ENCODE results near the gene TBC1D22B.

The TBC1D22B gene

GRCh38 chr6:37282371-37282770 is 24.8 kb downstream of the TBC1D22B start:
- Histone ChIP-seq H2AFZ (ENCODE audit: low read depth, low read length) (no peak overlapping the region), H2BK120ac (ENCODE audit: low read depth, low read length) (no peak overlapping the region), H3K27ac (ENCODE audit: low read length, poor library complexity, severe bottlenecking) (no peak overlapping the region), H3K18ac (ENCODE audit: low read depth in 1 of 2, low read length in 2 of 2) (no peak overlapping the region), H2BK5ac (ENCODE audit: low read depth, low read length, poor library complexity, severe bottlenecking) (no peak overlapping the region), H3K4me1 (ENCODE audit: control insufficient read depth, insufficient read depth, low read depth, low read length) (peaks cover 9% of the 10 kb centered on the region), H3K14ac (ENCODE audit: low read length in 2 of 2) (no peak overlapping the region), H2BK12ac (ENCODE audit: low read length in 2 of 2) (no peak overlapping the region), H3K36me3 (ENCODE audit: control insufficient read depth in 1 of 2, insufficient read depth in 2 of 2, low read depth in 1 of 2, low read length in 2 of 2) (peaks cover 34 to 50% of the 10 kb centered on the region in 2 experiments), H3K9ac (ENCODE audit: low read length) (no peak overlapping the region), H4K91ac (ENCODE audit: low read length) (no peak overlapping the region), H3K79me1 (replicated peaks; ENCODE audit: low read length, poor library complexity, severe bottlenecking) (peaks cover 48% of the 10 kb centered on the region), H3K9me3 (ENCODE audit: control insufficient read depth, low read length) (no peaks in the 10 kb centered on the region), H3K4me2 (ENCODE audit: low read length, poor library complexity, severe bottlenecking) (no peak overlapping the region), H2BK15ac (ENCODE audit: low read depth, poor library complexity, severe bottlenecking) (no peak overlapping the region), H3K27me3 (ENCODE audit: control insufficient read depth in 1 of 2, insufficient read depth in 1 of 2, low read length in 2 of 2) (no peaks in the 10 kb centered on the region), H3K4me3 (ENCODE audit: insufficient read depth in 1 of 2, low read depth in 1 of 2, low read length in 2 of 2) (no peak overlapping the region), H3K4ac (ENCODE audit: low read depth in 1 of 2, low read length in 2 of 2) (no peak overlapping the region), H3K23ac (ENCODE audit: low read length in 2 of 2) (no peak overlapping the region), H4K8ac (ENCODE audit: low read length) (no peak overlapping the region), H2AK5ac (ENCODE audit: low read length, severe bottlenecking) (no peak overlapping the region)
- WGBS = 94% methylated on average over 2 of the region's 2 CpGs
- DNase-seq = no peak

- DNase-seq = no peak
- no peak overlapping the region for H3K23ac ChIP-seq (ENCODE audit: low read length in 2 of 2)
- H2BK5ac ChIP-seq (ENCODE audit: low read depth, low read length, poor library complexity, severe bottlenecking) = no peak overlapping the region
- no peak overlapping the region for H3K27ac ChIP-seq (ENCODE audit: low read length, poor library complexity, severe bottlenecking)
- H2BK120ac ChIP-seq (ENCODE audit: low read depth, low read length) = no peak overlapping the region
- H3K14ac ChIP-seq (ENCODE audit: low read length in 2 of 2) = no peak overlapping the region
- H4K8ac ChIP-seq (ENCODE audit: low read length) = no peak overlapping the region
- no peak overlapping the region for H2BK15ac ChIP-seq (ENCODE audit: low read depth, poor library complexity, severe bottlenecking)
- no peak overlapping the region for H2AFZ ChIP-seq (ENCODE audit: low read depth, low read length)
- no peak overlapping the region for H2BK12ac ChIP-seq (ENCODE audit: low read length in 2 of 2)
- no peak overlapping the region for H3K4ac ChIP-seq (ENCODE audit: low read depth in 1 of 2, low read length in 2 of 2)
- H3K79me1 ChIP-seq (replicated peaks; ENCODE audit: low read length, poor library complexity, severe bottlenecking) = peaks cover 46% of the 10 kb centered on the region
- no peak overlapping the region for H3K18ac ChIP-seq (ENCODE audit: low read depth in 1 of 2, low read length in 2 of 2)
- H3K9ac ChIP-seq (ENCODE audit: low read length) = no peak overlapping the region
- H2AK5ac ChIP-seq (ENCODE audit: low read length, severe bottlenecking) = no peak overlapping the region
- H3K4me1 ChIP-seq (ENCODE audit: control insufficient read depth, insufficient read depth, low read depth, low read length) = peaks cover 9% of the 10 kb centered on the region
- peaks cover 34 to 59% of the 10 kb centered on the region in 2 experiments for H3K36me3 ChIP-seq (ENCODE audit: control insufficient read depth in 1 of 2, insufficient read depth in 2 of 2, low read depth in 1 of 2, low read length in 2 of 2)
- WGBS = 58% methylated on average over 2 of the region's 3 CpGs
- H4K91ac ChIP-seq (ENCODE audit: low read length) = no peak overlapping the region
- no peak overlapping the region for H3K4me3 ChIP-seq (ENCODE audit: insufficient read depth in 1 of 2, low read depth in 1 of 2, low read length in 2 of 2)
- no peaks in the 10 kb centered on the region for H3K9me3 ChIP-seq (ENCODE audit: control insufficient read depth, low read length)
- H3K4me2 ChIP-seq (ENCODE audit: low read length, poor library complexity, severe bottlenecking) = no peak overlapping the region
- H3K27me3 ChIP-seq (ENCODE audit: control insufficient read depth in 1 of 2, insufficient read depth in 1 of 2, low read length in 2 of 2) = no peaks in the 10 kb centered on the region
Observed at GRCh38 chr6:37283268-37283667, 25.7 kb downstream of the TBC1D22B start.

- no peak overlapping the region for H2AK5ac ChIP-seq (ENCODE audit: low read length, severe bottlenecking)
- no peaks in the 10 kb centered on the region for H3K27me3 ChIP-seq (ENCODE audit: control insufficient read depth in 1 of 2, insufficient read depth in 1 of 2, low read length in 2 of 2)
- no peak overlapping the region for H4K91ac ChIP-seq (ENCODE audit: low read length)
- H3K18ac ChIP-seq (ENCODE audit: low read depth in 1 of 2, low read length in 2 of 2) = no peak overlapping the region
- H2AFZ ChIP-seq (ENCODE audit: low read depth, low read length) = no peak overlapping the region
- no peak for DNase-seq
- no peak overlapping the region for H3K4ac ChIP-seq (ENCODE audit: low read depth in 1 of 2, low read length in 2 of 2)
- H2BK120ac ChIP-seq (ENCODE audit: low read depth, low read length) = no peak overlapping the region
- H3K14ac ChIP-seq (ENCODE audit: low read length in 2 of 2) = no peak overlapping the region
- H4K8ac ChIP-seq (ENCODE audit: low read length) = no peak overlapping the region
- no peak overlapping the region for H3K27ac ChIP-seq (ENCODE audit: low read length, poor library complexity, severe bottlenecking)
- WGBS = 100% methylated on average over 3 of the region's 3 CpGs
- H3K9me3 ChIP-seq (ENCODE audit: control insufficient read depth, low read length) = no peaks in the 10 kb centered on the region
- no peak overlapping the region for H3K4me2 ChIP-seq (ENCODE audit: low read length, poor library complexity, severe bottlenecking)
- H3K9ac ChIP-seq (ENCODE audit: low read length) = no peak overlapping the region
- H2BK12ac ChIP-seq (ENCODE audit: low read length in 2 of 2) = no peak overlapping the region
- peaks cover 12% of the 10 kb centered on the region for H3K4me1 ChIP-seq (ENCODE audit: control insufficient read depth, insufficient read depth, low read depth, low read length)
- no peak overlapping the region for H3K23ac ChIP-seq (ENCODE audit: low read length in 2 of 2)
- H3K36me3 ChIP-seq (ENCODE audit: control insufficient read depth in 1 of 2, insufficient read depth in 2 of 2, low read depth in 1 of 2, low read length in 2 of 2) = peaks cover 37 to 60% of the 10 kb centered on the region in 2 experiments
- H3K79me1 ChIP-seq (replicated peaks; ENCODE audit: low read length, poor library complexity, severe bottlenecking) = peaks cover 45% of the 10 kb centered on the region
- no peak overlapping the region for H2BK5ac ChIP-seq (ENCODE audit: low read depth, low read length, poor library complexity, severe bottlenecking)
- H3K4me3 ChIP-seq (ENCODE audit: insufficient read depth in 1 of 2, low read depth in 1 of 2, low read length in 2 of 2) = no peak overlapping the region
- H2BK15ac ChIP-seq (ENCODE audit: low read depth, poor library complexity, severe bottlenecking) = no peak overlapping the region
Observed at GRCh38 chr6:37283671-37284151, 26.1 kb downstream of the TBC1D22B start.

GRCh38 chr6:37284781-37285180 is 27.2 kb downstream of the TBC1D22B start:
- Histone ChIP-seq H3K23ac (ENCODE audit: low read length in 2 of 2) (no peak overlapping the region), H4K8ac (ENCODE audit: low read length) (no peak overlapping the region), H2AFZ (ENCODE audit: low read depth, low read length) (no peak overlapping the region), H3K9ac (ENCODE audit: low read length) (no peak overlapping the region), H3K27me3 (ENCODE audit: control insufficient read depth in 1 of 2, insufficient read depth in 1 of 2, low read length in 2 of 2) (no peaks in the 10 kb centered on the region), H2BK5ac (ENCODE audit: low read depth, low read length, poor library complexity, severe bottlenecking) (no peak overlapping the region), H3K4me3 (ENCODE audit: insufficient read depth in 1 of 2, low read depth in 1 of 2, low read length in 2 of 2) (no peak overlapping the region), H3K14ac (ENCODE audit: low read length in 2 of 2) (no peak overlapping the region), H2BK12ac (ENCODE audit: low read length in 2 of 2) (no peak overlapping the region), H2AK5ac (ENCODE audit: low read length, severe bottlenecking) (no peak overlapping the region), H3K36me3 (ENCODE audit: control insufficient read depth in 1 of 2, insufficient read depth in 2 of 2, low read depth in 1 of 2, low read length in 2 of 2) (peaks cover 39 to 63% of the 10 kb centered on the region in 2 experiments), H4K91ac (ENCODE audit: low read length) (no peak overlapping the region), H3K18ac (ENCODE audit: low read depth in 1 of 2, low read length in 2 of 2) (no peak overlapping the region), H3K4me1 (ENCODE audit: control insufficient read depth, insufficient read depth, low read depth, low read length) (peaks cover 12% of the 10 kb centered on the region), H3K4ac (ENCODE audit: low read depth in 1 of 2, low read length in 2 of 2) (no peak overlapping the region), H3K9me3 (ENCODE audit: control insufficient read depth, low read length) (no peaks in the 10 kb centered on the region), H3K27ac (ENCODE audit: low read length, poor library complexity, severe bottlenecking) (no peak overlapping the region), H3K79me1 (replicated peaks; ENCODE audit: low read length, poor library complexity, severe bottlenecking) (peaks cover 43% of the 10 kb centered on the region), H2BK15ac (ENCODE audit: low read depth, poor library complexity, severe bottlenecking) (no peak overlapping the region), H2BK120ac (ENCODE audit: low read depth, low read length) (no peak overlapping the region), H3K4me2 (ENCODE audit: low read length, poor library complexity, severe bottlenecking) (no peak overlapping the region)
- 98% methylated on average over 4 of the region's 4 CpGs for WGBS
- no peak for DNase-seq
